H7 (cell line): Measurements from ENCODE around the gene SERPINB1. TPM values are rescaled to one million over a fixed set of nuclear protein-coding genes. Genes with fewer than 3 reads are reported as not detected.

Experiments
- DNase-seq: peaks from one replicate; pipeline ENCODE4 v3.0.0; 2012
- H3K27me3 ChIP-seq: 2 replicates; pipeline ENCODE4 v1.6.0; 2011; ENCODE audit warnings: mild to moderate bottlenecking, low read length; ENCODE audit not compliant: control insufficient read depth, insufficient read depth
- H3K36me3 ChIP-seq: replicated peaks from 2 replicates; pipeline ENCODE4 v1.5.1; 2011; ENCODE audit warnings: low read length; ENCODE audit not compliant: control insufficient read depth, insufficient read depth
- H3K4me3 ChIP-seq: 2 replicates; pipeline ENCODE4 v1.5.1; 2011; ENCODE audit warnings: low read depth, mild to moderate bottlenecking, control low read depth, low read length, moderate library complexity; ENCODE audit not compliant: insufficient read depth
- total RNA-seq: library from RNA; depleted of rRNA; stranded (reverse); fragments of >200 nt; shearing (Covaris generic); gene quantifications from 2 replicates; pipeline ENCODE4 v1.2.3, GENCODE V29; 2014; rRNA removed

SERPINB1 gene
- total RNA-seq, 1 experiment from 2014 or later: 13.6 TPM

- Histone ChIP-seq H3K4me3 (no peak overlapping the region), H3K36me3 (no peaks in the 10 kb centered on the region), H3K27me3 (no peaks in the 10 kb centered on the region)
- DNase-seq: no peak
Observed at GRCh38 chr6:2791450-2791974, 50.2 kb downstream of the SERPINB1 start.

- H3K27me3 ChIP-seq: no peaks in the 10 kb centered on the region
- no peaks in the 10 kb centered on the region for H3K36me3 ChIP-seq
- DNase-seq: peak; percentile 87
- H3K4me3 ChIP-seq: no peak overlapping the region
Observed at GRCh38 chr6:2790588-2791449, 50.8 kb downstream of the SERPINB1 start.

GRCh38 chr6:2786269-2786668 lies 55.4 kb downstream of the SERPINB1 start:
- H3K4me3 ChIP-seq: no peak overlapping the region
- H3K27me3 ChIP-seq: no peaks in the 10 kb centered on the region
- no peak for DNase-seq
- H3K36me3 ChIP-seq: peaks cover 4% of the 10 kb centered on the region

- Histone ChIP-seq H3K4me3 (no peak overlapping the region), H3K36me3 (peaks cover 6% of the 10 kb centered on the region), H3K27me3 (no peaks in the 10 kb centered on the region)
- no peak for DNase-seq
Observed at GRCh38 chr6:2784930-2785329, 56.7 kb downstream of the SERPINB1 start.

GRCh38 chr6:2784061-2784460 lies 57.6 kb downstream of the SERPINB1 start:
- no peak for DNase-seq
- Histone ChIP-seq H3K36me3 (peaks cover 9% of the 10 kb centered on the region), H3K4me3 (no peak overlapping the region), H3K27me3 (no peaks in the 10 kb centered on the region)

GRCh38 chr6:2783188-2783963 lies 58.3 kb downstream of the SERPINB1 start:
- Histone ChIP-seq H3K36me3 (peaks cover 11% of the 10 kb centered on the region), H3K4me3 (no peak overlapping the region), H3K27me3 (no peaks in the 10 kb centered on the region)
- peak; percentile 71 for DNase-seq

- H3K27me3 ChIP-seq: no peaks in the 10 kb centered on the region
- no peak overlapping the region for H3K4me3 ChIP-seq
- no peak for DNase-seq
- peaks cover 11% of the 10 kb centered on the region for H3K36me3 ChIP-seq
Observed at GRCh38 chr6:2782825-2783187, 58.9 kb downstream of the SERPINB1 start.

- Histone ChIP-seq H3K4me3 (no peak overlapping the region), H3K27me3 (no peaks in the 10 kb centered on the region), H3K36me3 (peaks cover 11% of the 10 kb centered on the region)
- no peak for DNase-seq
Observed at GRCh38 chr6:2782356-2782708, 59.3 kb downstream of the SERPINB1 start.

Other genes with a start within 250 kb of the SERPINB1 start
- gene MYLK4, start 90.9 kb downstream of the SERPINB1 start, total RNA-seq: 0.03 and 0.07 TPM in 2 replicates
- 50.5 and 56.1 TPM in 2 replicates for gene WRNIP1, start 76.5 kb downstream of the SERPINB1 start, total RNA-seq
- 46.4 and 57.1 TPM in 2 replicates for gene SERPINB9, start 61.4 kb upstream of the SERPINB1 start, total RNA-seq
- 26.8 and 34.1 TPM in 2 replicates for gene SERPINB6, start 129.7 kb upstream of the SERPINB1 start, total RNA-seq
- gene NQO2, start 158.0 kb upstream of the SERPINB1 start, total RNA-seq: 40.5 and 76.0 TPM in 2 replicates
- 8.9 and 9.3 TPM in 2 replicates for gene RIPK1, start 226.6 kb upstream of the SERPINB1 start, total RNA-seq